HG03039 (cell line): ENCODE measurements around the gene F7.
"Not testable (repeated sequence)": the region's sequence is repeated elsewhere in the genome, so short reads cannot be mapped to it uniquely, and the experiment has no call there.

Experiments
- ATAC-seq: cut with Tn5 transposase; IDR thresholded peaks from one replicate; pipeline ENCODE4 v1.9.1; 2021; ENCODE audit warnings: mild to moderate bottlenecking, moderate library complexity; ENCODE audit not compliant: unreplicated experiment

Gene F7

GRCh38 chr13:113070855-113071254, 34.7 kb upstream of the F7 start:
- no peak for ATAC-seq

- no peak for ATAC-seq
Observed at GRCh38 chr13:113072376-113072775, 33.2 kb upstream of the F7 start.

GRCh38 chr13:113073942-113074341, 31.6 kb upstream of the F7 start:
- no peak for ATAC-seq

- ATAC-seq, result no peak
Observed at GRCh38 chr13:113074401-113074800, 31.2 kb upstream of the F7 start.

GRCh38 chr13:113074876-113075275, 30.7 kb upstream of the F7 start:
- no peak for ATAC-seq

GRCh38 chr13:113075711-113076110, 29.9 kb upstream of the F7 start:
- ATAC-seq, result no peak

GRCh38 chr13:113076681-113077401, 28.8 kb upstream of the F7 start:
- no peak for ATAC-seq

- no peak for ATAC-seq
Observed at GRCh38 chr13:113077566-113077952, 28.0 kb upstream of the F7 start.

GRCh38 chr13:113077953-113078901, 27.4 kb upstream of the F7 start:
- ATAC-seq, result no peak

- no peak for ATAC-seq
Observed at GRCh38 chr13:113078902-113079780, 26.4 kb upstream of the F7 start.

- ATAC-seq, result not testable (repeated sequence)
Observed at GRCh38 chr13:113079781-113080080, 25.9 kb upstream of the F7 start.

GRCh38 chr13:113080361-113080831, 25.2 kb upstream of the F7 start:
- no peak for ATAC-seq

- ATAC-seq, result no peak
Observed at GRCh38 chr13:113080901-113081521, 24.6 kb upstream of the F7 start.

GRCh38 chr13:113082198-113083021, 23.2 kb upstream of the F7 start:
- no peak for ATAC-seq

GRCh38 chr13:113083022-113083373, 22.6 kb upstream of the F7 start:
- no peak for ATAC-seq

GRCh38 chr13:113083402-113084061, 22.1 kb upstream of the F7 start:
- ATAC-seq, result no peak

- ATAC-seq, result no peak
Observed at GRCh38 chr13:113084094-113084942, 21.3 kb upstream of the F7 start.

- ATAC-seq, result no peak
Observed at GRCh38 chr13:113084943-113085540, 20.5 kb upstream of the F7 start.
